Retinal pigment epithelial cell (primary cell): ENCODE data around the gene C6orf141.

Experiments used
- DNase-seq: peaks from one replicate; pipeline ENCODE4 v3.0.0-alpha.2; 2010; ENCODE audit warnings: low read depth
- H3K4me3 ChIP-seq: 2 replicates; pipeline ENCODE4 v1.5.1; 2011; ENCODE audit warnings: mild to moderate bottlenecking, low read length, control low read depth, moderate library complexity
- CTCF ChIP-seq: conservative IDR thresholded peaks from 2 replicates; pipeline ENCODE4 v1.5.1; 2011; ENCODE audit warnings: low read depth, low read length, control low read depth, inconsistent platforms

Gene C6orf141

GRCh38 chr6:49526598-49526997, 23.9 kb upstream of the C6orf141 start:
- DNase-seq, result no peak
- no peak overlapping the region for H3K4me3 ChIP-seq
- no peak for TF ChIP-seq CTCF

- DNase-seq, result no peak
- H3K4me3 ChIP-seq, result no peak overlapping the region
- no peak for TF ChIP-seq CTCF
These were observed 23.1 kb upstream of the C6orf141 start for GRCh38 chr6:49527320-49527719.

GRCh38 chr6:49528571-49528970, 21.9 kb upstream of the C6orf141 start:
- H3K4me3 ChIP-seq, result no peak overlapping the region
- DNase-seq, result peak; percentile 97
- no peak for TF ChIP-seq CTCF

- DNase-seq, result no peak
- TF ChIP-seq CTCF, result no peak
These were observed 20.2 kb upstream of the C6orf141 start for GRCh38 chr6:49530141-49530776.

GRCh38 chr6:49531774-49532569, 18.5 kb upstream of the C6orf141 start:
- H3K4me3 ChIP-seq, result no peak overlapping the region
- peak; percentile 55 for DNase-seq
- TF ChIP-seq CTCF, result peak; percentile 67

More at GRCh38 chr6:49530141-49530776, 20.2 kb upstream of the C6orf141 start:
- H3K4me3 ChIP-seq, result no peak overlapping the region

GRCh38 chr6:49535795-49536194, 14.7 kb upstream of the C6orf141 start:
- TF ChIP-seq CTCF, result no peak
- DNase-seq, result no peak
- H3K4me3 ChIP-seq, result no peak overlapping the region

GRCh38 chr6:49539102-49539501, 11.4 kb upstream of the C6orf141 start:
- no peak overlapping the region for H3K4me3 ChIP-seq
- TF ChIP-seq CTCF, result no peak
- no peak for DNase-seq
